Left lung (tissue), 10 donors: ENCODE measurements around the gene ACRV1. TPM values are rescaled to one million over a fixed set of nuclear protein-coding genes. Genes with fewer than 3 reads are reported as not detected.

Experiments
- ATAC-seq: fragments of 200-7000 bp; cut with Tn5 transposase; one replicate; pipeline ENCODE4 v1.9.1; 2020; ENCODE audit warnings: moderate library complexity
- DNase-seq, 4 donors: peaks; one replicate each; pipeline ENCODE4 v3.0.0-alpha.2; 2013 to 2020
- H3K27ac ChIP-seq, 2 donors: fragments of 200-600 bp; sonication (generic) in 1 of 2; one replicate each; pipeline versions ENCODE4 v1.5.0 to v1.8.0; 2020 to 2021
- H3K27me3 ChIP-seq, 2 donors: fragments of 200-600 bp; sonication (generic) in 1 of 2; one replicate each; pipeline versions ENCODE4 v1.5.0 to v1.8.0; 2020 to 2021
- H3K36me3 ChIP-seq, 2 donors: fragments of 200-600 bp; sonication (generic) in 1 of 2; one replicate each; pipeline versions ENCODE4 v1.5.0 to v1.8.0; 2020 to 2021
- H3K4me1 ChIP-seq, 2 donors: fragments of 200-600 bp; one replicate each; pipeline ENCODE4 v1.8.0; 2021
- H3K4me3 ChIP-seq, 2 donors: fragments of 200-600 bp; sonication (generic) in 1 of 2; one replicate each; pipeline versions ENCODE4 v1.5.0 to v1.8.0; 2020 to 2021; ENCODE audit warnings: mild to moderate bottlenecking in 1 of 2
- H3K9me3 ChIP-seq, 2 donors: fragments of 200-600 bp; sonication (generic) in 1 of 2; one replicate each; pipeline versions ENCODE4 v1.5.0 to v1.8.0; 2020 to 2021
- intact Hi-C, 2 donors: fragments of 100-400 bp; cut with DNase I; formaldehyde crosslinking; loops; one replicate each; pipeline versions ENCODE4 v1.11.2 to v1.14.2; 2022
- polyA plus RNA-seq, 6 donors: library from polyadenylated mRNA; unstranded; fragments of 120-200 nt; gene quantifications; one replicate each; pipeline ENCODE4 v1.2.1, GENCODE V29; 2013; ENCODE audit not compliant: insufficient read length in 6 of 6
- total RNA-seq, 2 donors: library from RNA; stranded (reverse); fragmentation: NEBNext Ultra II Directional; extraction: Animal tissue kit (Norgen Biotek cat#: 25700); gene quantifications; one replicate each; pipeline ENCODE4 v1.2.1, GENCODE V29; 2021
- TF ChIP-seq, protein P1 (sequence below), 2 donors: fragments of 200-600 bp; sonication (generic) in 1 of 2; IDR thresholded peaks; one replicate each; pipeline versions ENCODE4 v1.5.0 to v1.8.0; 2021; ENCODE audit warnings: antibody characterized with exemption in 2 of 2
- donor health status: DM: no; HTN: yes; CAD: no.
- donor health status: DM: no; HTN: no; CAD: no.

Gene ACRV1
- total and polyA plus RNA-seq, 8 donors: 0.84 to 1.5 (median 0.96) TPM; not detected in 2

DNA sequence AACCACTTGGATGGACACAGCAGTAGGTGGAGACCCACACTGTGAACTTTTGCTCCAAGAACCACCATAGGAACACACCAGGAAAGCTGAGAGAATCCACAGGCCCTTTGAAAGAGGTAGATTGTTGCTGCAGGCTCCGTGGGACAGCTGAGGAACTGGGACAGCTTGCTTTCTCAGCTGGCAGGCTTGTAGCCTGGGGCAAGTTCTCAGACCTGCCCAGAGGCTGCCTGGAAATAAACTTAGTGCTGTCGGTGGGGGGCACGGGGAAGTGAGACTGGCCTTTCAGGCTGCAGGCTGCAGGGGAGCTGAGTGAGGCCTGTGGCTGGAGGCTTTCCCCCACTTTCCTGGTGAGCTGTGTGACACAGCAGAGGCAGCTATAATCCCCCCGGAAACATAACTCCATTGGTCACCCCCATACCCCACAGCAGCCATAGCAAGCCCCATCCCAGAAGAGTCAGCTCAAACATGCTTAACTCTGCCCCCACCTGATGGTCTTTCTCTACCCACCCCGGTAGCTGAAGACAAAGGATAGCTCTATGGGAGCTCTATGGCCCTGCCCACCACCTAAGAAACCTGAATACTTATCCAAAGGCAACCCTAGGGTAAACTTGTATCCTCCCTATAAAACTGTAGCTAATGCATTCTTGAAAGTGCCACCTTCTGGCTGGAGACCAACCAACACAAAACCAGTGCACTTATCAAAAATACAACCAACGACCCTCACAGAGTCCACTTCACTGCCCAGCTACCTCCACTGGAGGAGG lies 21.4 kb upstream of the ACRV1 start:
- Histone ChIP-seq H3K9me3 (no peaks in the 10 kb centered on the region), H3K36me3 (no peaks in the 10 kb centered on the region), H3K4me1 (no peaks in the 10 kb centered on the region), H3K27ac (no peak overlapping the region), H3K27me3 (peaks cover 0 to 10% of the 10 kb centered on the region in 2 donors), H3K4me3 (no peak overlapping the region)
- ATAC-seq (no peak), DNase-seq (no peak)
- TF ChIP-seq, protein P1, sequence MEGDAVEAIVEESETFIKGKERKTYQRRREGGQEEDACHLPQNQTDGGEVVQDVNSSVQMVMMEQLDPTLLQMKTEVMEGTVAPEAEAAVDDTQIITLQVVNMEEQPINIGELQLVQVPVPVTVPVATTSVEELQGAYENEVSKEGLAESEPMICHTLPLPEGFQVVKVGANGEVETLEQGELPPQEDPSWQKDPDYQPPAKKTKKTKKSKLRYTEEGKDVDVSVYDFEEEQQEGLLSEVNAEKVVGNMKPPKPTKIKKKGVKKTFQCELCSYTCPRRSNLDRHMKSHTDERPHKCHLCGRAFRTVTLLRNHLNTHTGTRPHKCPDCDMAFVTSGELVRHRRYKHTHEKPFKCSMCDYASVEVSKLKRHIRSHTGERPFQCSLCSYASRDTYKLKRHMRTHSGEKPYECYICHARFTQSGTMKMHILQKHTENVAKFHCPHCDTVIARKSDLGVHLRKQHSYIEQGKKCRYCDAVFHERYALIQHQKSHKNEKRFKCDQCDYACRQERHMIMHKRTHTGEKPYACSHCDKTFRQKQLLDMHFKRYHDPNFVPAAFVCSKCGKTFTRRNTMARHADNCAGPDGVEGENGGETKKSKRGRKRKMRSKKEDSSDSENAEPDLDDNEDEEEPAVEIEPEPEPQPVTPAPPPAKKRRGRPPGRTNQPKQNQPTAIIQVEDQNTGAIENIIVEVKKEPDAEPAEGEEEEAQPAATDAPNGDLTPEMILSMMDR (IDR thresholded peaks at IDR 0.05): no peak
- intact Hi-C loops: no loop called here

DNA sequence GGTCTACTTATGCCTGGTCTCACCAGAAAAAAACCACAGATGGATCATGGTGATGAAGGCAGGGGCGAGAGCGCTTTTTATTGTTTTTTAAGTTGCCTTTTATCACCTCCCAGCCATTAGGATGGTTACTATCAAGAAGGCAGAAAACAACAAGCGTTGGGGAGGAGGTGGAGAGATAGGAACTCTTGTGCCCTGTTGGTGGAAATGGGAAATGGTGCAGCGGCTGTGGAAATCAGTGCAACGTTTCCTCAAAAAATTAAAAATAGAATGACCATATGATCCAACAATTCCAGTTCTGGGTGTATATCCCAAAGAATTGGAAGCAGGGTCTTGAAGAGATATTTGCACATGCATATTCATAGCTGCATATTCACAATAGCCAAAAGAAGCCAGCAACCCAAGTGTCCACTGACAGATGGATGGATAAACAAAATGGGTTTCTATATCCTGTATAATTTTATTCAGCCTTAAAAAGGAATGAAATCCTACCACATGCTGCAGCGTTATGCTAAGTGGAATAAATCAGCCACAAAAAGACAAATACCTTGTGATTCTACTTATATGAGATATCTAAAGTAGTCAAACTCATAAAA lies 20.5 kb upstream of the ACRV1 start:
- H3K27me3 ChIP-seq: peaks cover 0 to 10% of the 10 kb centered on the region in 2 donors
- no peak overlapping the region for H3K4me3 ChIP-seq
- ATAC-seq (no peak), DNase-seq (no peak)
- TF ChIP-seq, protein P1 (IDR thresholded peaks at IDR 0.05): no peak
- H3K27ac ChIP-seq: no peak overlapping the region
- H3K9me3 ChIP-seq: no peaks in the 10 kb centered on the region
- H3K4me1 ChIP-seq: no peaks in the 10 kb centered on the region
- no peaks in the 10 kb centered on the region for H3K36me3 ChIP-seq
- intact Hi-C loops: no loop called here

DNA sequence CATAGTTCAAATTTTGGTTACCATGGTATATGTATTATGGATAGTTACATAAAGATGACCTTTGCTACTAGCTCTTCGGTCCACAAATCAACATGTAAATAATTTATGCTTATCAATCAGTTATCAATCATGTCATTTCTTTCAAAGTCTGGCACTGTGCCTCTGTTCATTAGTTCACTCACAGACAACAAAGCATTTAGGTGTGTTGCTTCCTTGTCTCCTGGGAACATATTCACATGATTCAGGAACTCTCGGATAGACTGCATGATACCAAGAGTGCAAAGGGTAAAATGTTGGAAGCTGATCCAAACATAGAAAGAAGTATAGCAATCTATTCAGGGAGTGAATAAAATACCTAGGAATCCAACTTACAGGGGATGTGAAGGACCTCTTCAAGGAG lies 14.3 kb upstream of the ACRV1 start:
- intact Hi-C loops: no loop called here
- no peak for ATAC-seq
- Histone ChIP-seq H3K36me3 (no peaks in the 10 kb centered on the region), H3K4me1 (no peaks in the 10 kb centered on the region), H3K4me3 (no peak overlapping the region), H3K27me3 (peaks cover 0 to under 1% of the 10 kb centered on the region in 2 donors), H3K9me3 (no peaks in the 10 kb centered on the region), H3K27ac (no peak overlapping the region)
- DNase-seq: no peak
- TF ChIP-seq, protein P1 (IDR thresholded peaks at IDR 0.05): no peak

DNA sequence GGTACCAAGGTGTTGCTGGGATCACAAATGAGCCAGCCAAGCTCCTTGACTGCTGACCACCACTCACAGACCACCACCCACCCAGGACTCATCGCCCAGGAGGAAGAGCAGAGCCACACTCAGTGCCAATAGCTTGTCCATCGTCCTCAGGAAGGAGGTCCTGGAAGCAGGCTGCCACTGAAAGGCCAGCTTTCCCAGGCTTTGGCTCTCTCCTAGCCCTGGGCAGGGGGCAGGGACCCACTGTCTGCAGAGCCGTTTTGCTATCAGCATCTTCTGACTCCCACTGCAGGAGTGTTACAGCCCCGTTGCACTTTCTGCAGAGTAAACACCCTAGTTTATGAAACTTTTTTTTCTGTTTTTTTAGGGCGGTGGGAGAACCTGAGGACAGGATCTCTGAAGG lies 12.2 kb upstream of the ACRV1 start:
- Histone ChIP-seq H3K36me3 (no peaks in the 10 kb centered on the region), H3K27ac (no peak overlapping the region), H3K4me1 (no peaks in the 10 kb centered on the region), H3K27me3 (no peaks in the 10 kb centered on the region), H3K9me3 (no peaks in the 10 kb centered on the region), H3K4me3 (no peak overlapping the region)
- no peak for DNase-seq
- intact Hi-C loops: no loop called here
- ATAC-seq: no peak
- TF ChIP-seq, protein P1 (IDR thresholded peaks at IDR 0.05): no peak

DNA sequence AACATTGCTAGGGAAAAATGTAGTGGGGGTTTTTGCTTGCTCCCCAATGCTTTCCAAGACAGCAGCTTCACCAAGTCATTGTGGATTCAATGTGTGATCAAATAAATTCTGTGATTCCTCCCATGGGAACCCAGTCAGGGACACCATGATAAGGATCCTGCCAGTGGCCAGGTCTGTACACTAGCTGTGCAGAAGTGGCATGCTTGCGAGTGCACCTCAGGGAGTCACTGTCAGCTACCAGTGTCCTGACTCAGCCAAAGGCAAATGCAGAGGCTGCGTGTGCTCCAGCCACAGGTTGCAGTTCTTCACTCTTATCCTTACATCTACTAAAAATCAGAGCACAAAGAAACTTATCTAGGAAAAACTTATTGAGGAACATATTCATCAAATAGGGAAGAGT lies 9.4 kb upstream of the ACRV1 start:
- Histone ChIP-seq H3K27ac (no peak overlapping the region), H3K9me3 (no peaks in the 10 kb centered on the region), H3K36me3 (no peaks in the 10 kb centered on the region), H3K4me1 (no peaks in the 10 kb centered on the region), H3K4me3 (no peak overlapping the region), H3K27me3 (no peaks in the 10 kb centered on the region)
- ATAC-seq: no peak
- no peak for DNase-seq
- TF ChIP-seq, protein P1 (IDR thresholded peaks at IDR 0.05): no peak
- intact Hi-C loops: no loop called here
